Upper lobe of left lung (tissue), 6 donors: ENCODE measurements around the gene ASB9. TPM values are rescaled to one million over a fixed set of nuclear protein-coding genes. Genes with fewer than 3 reads are reported as not detected.

ENCODE experiments used
- ATAC-seq, 2 donors: fragments of 200-7000 bp; cut with Tn5 transposase; one replicate each; pipeline ENCODE4 v1.9.1; 2022; ENCODE audit warnings: mild to moderate bottlenecking in 2 of 2, moderate library complexity in 2 of 2; ENCODE audit not compliant: low FRiP score in 2 of 2
- DNase-seq, 2 donors: peaks; one replicate each; pipeline ENCODE4 v3.0.0-alpha.2; 2019 to 2020
- H3K27ac ChIP-seq, 4 donors: fragments of 200-600 bp; sonication (generic); one replicate each; pipeline ENCODE4 v1.5.1; 2016 to 2019
- H3K27me3 ChIP-seq, 4 donors: fragments of 200-600 bp; sonication (generic); one replicate each; pipeline ENCODE4 v1.5.1; 2017 to 2019
- H3K36me3 ChIP-seq, 4 donors: fragments of 200-600 bp; sonication (generic); one replicate each; pipeline ENCODE4 v1.5.1; 2016 to 2019
- H3K4me1 ChIP-seq, 4 donors: fragments of 200-600 bp; sonication (generic); one replicate each; pipeline ENCODE4 v1.5.1; 2018 to 2019
- H3K4me3 ChIP-seq, 4 donors: fragments of 200-600 bp; sonication (generic); one replicate each; pipeline ENCODE4 v1.5.1; 2017 to 2019; ENCODE audit warnings: mild to moderate bottlenecking in 2 of 4, moderate library complexity in 1 of 4
- H3K9me3 ChIP-seq, 4 donors: fragments of 200-600 bp; sonication (generic); one replicate each; pipeline ENCODE4 v1.5.1; 2018 to 2019
- POLR2A ChIP-seq, 4 donors: fragments of 450-650 bp; IDR thresholded peaks; one replicate each; pipeline ENCODE4 v1.5.1; 2016 to 2017; ENCODE audit warnings: antibody characterized with exemption in 4 of 4, mild to moderate bottlenecking in 2 of 4
- POLR2AphosphoS5 ChIP-seq, 2 donors: sonication (generic); formaldehyde crosslinking; IDR thresholded peaks; one replicate each; pipeline ENCODE4 v1.5.1; 2017; ENCODE audit warnings: antibody characterized with exemption in 2 of 2
- whole genome bisulfite sequencing, 2 donors: methylation state at CpG; one replicate each; pipeline ENCODE4 v1.1.5; 2017 to 2018; 5-methylcytosine and 5-hydroxymethylcytosine counted together
- total RNA-seq, 6 donors: library from RNA; depleted of rRNA in 4 of 6; stranded (reverse); fragments of >200 nt in 4 of 6; gene quantifications; one replicate each; pipeline versions ENCODE4 v1.1.0 to v1.2.1, GENCODE V29; 2016 to 2021
- donor health status: DM: no; HTN: no; CAD: no; lungs with moderate emphysema.
- donor health status: DM: no; HTN: yes; CAD: no; lungs with severe emphysema.

ASB9 gene
- total RNA-seq, 6 donors from 2014 or later, result 3.0 to 6.2 (median 3.6) TPM

- ATAC-seq, result no peak
- 62 to 92% methylated on average over 2 to 3 of the region's 3 CpGs for WGBS, 2 donors
- H3K27ac ChIP-seq, result no peak overlapping the region
- DNase-seq, result no peak
- H3K4me1 ChIP-seq, result no peaks in the 10 kb centered on the region
- H3K36me3 ChIP-seq, result no peaks in the 10 kb centered on the region
- no peaks in the 10 kb centered on the region for H3K9me3 ChIP-seq
- H3K27me3 ChIP-seq, result no peaks in the 10 kb centered on the region
- TF ChIP-seq POLR2A (IDR thresholded peaks at IDR 0.05) (no peak), POLR2AphosphoS5 (IDR thresholded peaks at IDR 0.05) (no peak)
- no peak overlapping the region for H3K4me3 ChIP-seq
Measured at GRCh38 chrX:15194146-15194545, 75.7 kb downstream of the ASB9 start.

Other genes starting within 250 kb of the ASB9 start
- under 1 TPM in 1 of 6 donors, not detected in 5; 0.14 TPM for gene ASB11, start 45.6 kb upstream of the ASB9 start, total RNA-seq
- gene PIGA, start 65.4 kb upstream of the ASB9 start, total RNA-seq, result 10 to 100 TPM in 5 of 6 donors, 1 to 10 TPM in 1; 6.2 to 82.0 (median 22.2) TPM
- 10 to 100 TPM in 4 of 6 donors, 1 to 10 TPM in 2; 5.3 to 42.3 (median 18.5) TPM for gene VEGFD, start 114.3 kb upstream of the ASB9 start, total RNA-seq
- 10 to 100 TPM; 11.7 to 20.6 (median 18.5) TPM for gene PIR, start 223.2 kb upstream of the ASB9 start, total RNA-seq
- gene BMX, start 230.7 kb upstream of the ASB9 start, total RNA-seq, result 1 to 10 TPM in 4 of 6 donors, not detected in 2; 1.3 to 4.2 (median 3.6) TPM